Iris pigment epithelial cell (primary cell): ENCODE data around the gene ARTN.

Source experiments
- DNase-seq: peaks from one replicate; pipeline ENCODE4 v3.0.0-alpha.2; 2011; ENCODE audit warnings: low read depth

The ARTN gene

GRCh38 chr1:43986712-43987111 lies 53.1 kb downstream of the ARTN start:
- DNase-seq, result no peak
